A673 (cell line): Measurements from ENCODE around the gene PTK7.

Source experiments
- EZH2 ChIP-seq: fragments of 200-600 bp; sonication (generic); IDR thresholded peaks from 2 replicates; pipeline ENCODE4 v1.6.1; 2017; ENCODE audit warnings: borderline replicate concordance, low read depth, mild to moderate bottlenecking, mixed read lengths, antibody characterized with exemption, low read length; ENCODE audit not compliant: poor library complexity, severe bottlenecking
- TF ChIP-seq, protein P1 (sequence below): fragments of 300-800, 200-600 bp; sonication (generic); conservative IDR thresholded peaks from 2 replicates; pipeline ENCODE4 v1.5.1; 2017; ENCODE audit warnings: low read depth, mild to moderate bottlenecking, antibody characterized with exemption, low read length, moderate library complexity, mixed read lengths

DNA sequence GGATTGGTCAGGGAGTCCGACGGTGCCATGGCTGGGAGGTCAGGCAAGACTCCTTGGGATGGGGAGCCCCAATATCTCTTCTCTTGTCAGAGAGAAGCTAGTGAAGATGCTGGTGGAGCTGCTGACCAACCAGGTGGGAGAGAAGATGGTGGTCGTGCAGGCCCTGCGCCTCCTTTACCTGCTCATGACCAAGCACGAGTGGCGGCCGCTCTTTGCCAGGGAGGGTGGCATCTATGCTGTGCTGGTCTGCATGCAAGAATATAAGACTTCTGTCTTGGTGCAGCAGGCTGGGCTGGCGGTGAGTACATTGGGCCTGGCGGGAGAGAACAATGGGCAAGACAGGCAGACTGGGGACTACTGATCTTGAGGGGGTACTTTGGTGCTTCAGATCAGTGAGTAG is 116.8 kb downstream of the PTK7 start:
- TF ChIP-seq, protein P1, sequence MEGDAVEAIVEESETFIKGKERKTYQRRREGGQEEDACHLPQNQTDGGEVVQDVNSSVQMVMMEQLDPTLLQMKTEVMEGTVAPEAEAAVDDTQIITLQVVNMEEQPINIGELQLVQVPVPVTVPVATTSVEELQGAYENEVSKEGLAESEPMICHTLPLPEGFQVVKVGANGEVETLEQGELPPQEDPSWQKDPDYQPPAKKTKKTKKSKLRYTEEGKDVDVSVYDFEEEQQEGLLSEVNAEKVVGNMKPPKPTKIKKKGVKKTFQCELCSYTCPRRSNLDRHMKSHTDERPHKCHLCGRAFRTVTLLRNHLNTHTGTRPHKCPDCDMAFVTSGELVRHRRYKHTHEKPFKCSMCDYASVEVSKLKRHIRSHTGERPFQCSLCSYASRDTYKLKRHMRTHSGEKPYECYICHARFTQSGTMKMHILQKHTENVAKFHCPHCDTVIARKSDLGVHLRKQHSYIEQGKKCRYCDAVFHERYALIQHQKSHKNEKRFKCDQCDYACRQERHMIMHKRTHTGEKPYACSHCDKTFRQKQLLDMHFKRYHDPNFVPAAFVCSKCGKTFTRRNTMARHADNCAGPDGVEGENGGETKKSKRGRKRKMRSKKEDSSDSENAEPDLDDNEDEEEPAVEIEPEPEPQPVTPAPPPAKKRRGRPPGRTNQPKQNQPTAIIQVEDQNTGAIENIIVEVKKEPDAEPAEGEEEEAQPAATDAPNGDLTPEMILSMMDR = no peak
- TF ChIP-seq EZH2 = no peak
